GM10266 (cell line): Measurements from ENCODE around the gene GABRD.

Source experiments
- DNase-seq: peaks from one replicate; pipeline ENCODE4 v3.0.0; 2012; ENCODE audit errors: extremely low spot score
- CTCF ChIP-seq: IDR thresholded peaks from 2 replicates; pipeline ENCODE4 v1.5.1; 2012; ENCODE audit warnings: mild to moderate bottlenecking, low read depth; ENCODE audit not compliant: control insufficient read depth, insufficient read depth; ENCODE audit errors: missing control alignments

The GABRD gene

GRCh38 chr1:2033165-2033564, 14.0 kb downstream of the GABRD start:
- no peak for DNase-seq
- TF ChIP-seq CTCF = no peak

- no peak for TF ChIP-seq CTCF
- no peak for DNase-seq
These were observed 17.1 kb downstream of the GABRD start for GRCh38 chr1:2036287-2036686.

- no peak for DNase-seq
- no peak for TF ChIP-seq CTCF
These were observed 18.3 kb downstream of the GABRD start for GRCh38 chr1:2037314-2037979.

- TF ChIP-seq CTCF = no peak
- DNase-seq = no peak
These were observed 19.1 kb downstream of the GABRD start for GRCh38 chr1:2038229-2038628.

GRCh38 chr1:2039251-2039650, 20.1 kb downstream of the GABRD start:
- no peak for DNase-seq
- no peak for TF ChIP-seq CTCF

GRCh38 chr1:2041305-2041704, 22.2 kb downstream of the GABRD start:
- no peak for DNase-seq
- no peak for TF ChIP-seq CTCF

GRCh38 chr1:2041887-2042286, 22.7 kb downstream of the GABRD start:
- TF ChIP-seq CTCF = no peak
- no peak for DNase-seq
